ENCODE results near the gene PLA2G6.
A peak's percentile ranks its signal among the peaks of the same experiment; 100 is the strongest.

Gene PLA2G6

DNA sequence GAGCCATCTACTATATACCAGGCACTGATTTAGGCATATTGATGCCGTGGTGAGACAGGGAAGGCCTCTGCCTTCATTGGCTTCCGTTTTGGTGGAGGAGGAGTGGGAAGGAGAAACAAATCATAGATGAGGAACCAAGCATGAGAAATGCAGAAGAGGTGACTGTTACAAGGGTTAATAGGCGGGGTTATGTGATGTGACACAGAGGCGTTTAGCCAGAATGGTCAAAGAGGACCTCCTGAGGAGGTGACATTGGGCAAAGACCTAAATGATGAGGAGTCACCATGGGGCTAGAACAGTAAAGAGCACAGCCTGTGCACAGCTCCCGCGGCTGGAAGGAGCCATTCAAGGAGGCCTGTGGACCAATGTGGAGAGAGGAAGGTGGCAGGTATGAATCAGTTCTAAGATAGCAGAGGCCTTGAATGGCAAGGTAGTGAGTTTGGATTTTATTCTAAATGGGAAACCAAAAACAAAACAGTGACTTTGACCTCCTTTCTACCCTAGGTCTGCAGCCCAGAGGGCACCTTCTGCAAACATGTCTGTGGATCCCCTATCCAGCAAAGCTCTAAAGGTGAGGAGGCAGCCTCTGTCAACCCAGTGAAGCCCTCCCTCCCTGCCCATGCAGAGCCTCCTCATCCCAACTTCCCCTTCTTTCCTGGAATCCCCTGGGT, 31.8 kb upstream of the PLA2G6 start:
- DNase-seq: no peak

DNA sequence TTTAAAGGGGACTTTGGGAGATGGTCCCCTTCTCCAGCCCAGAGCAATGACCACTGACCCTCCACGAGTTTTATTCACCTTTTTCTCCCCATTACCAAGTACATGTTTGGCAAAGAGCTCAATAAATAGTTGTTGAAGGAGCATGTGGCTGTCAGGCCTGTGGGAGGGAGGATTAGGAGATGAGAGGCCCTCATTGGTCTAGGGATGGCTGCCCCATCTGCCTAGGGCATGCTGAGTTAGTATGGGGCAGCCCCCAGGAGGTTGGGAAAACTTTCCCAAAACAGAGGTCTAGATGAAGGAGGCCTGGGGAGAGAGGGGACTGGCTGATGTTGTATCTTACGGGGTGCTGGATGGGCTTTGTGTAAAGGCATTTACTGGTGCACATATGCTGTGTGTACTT, 30.8 kb upstream of the PLA2G6 start:
- no peak for DNase-seq

DNA sequence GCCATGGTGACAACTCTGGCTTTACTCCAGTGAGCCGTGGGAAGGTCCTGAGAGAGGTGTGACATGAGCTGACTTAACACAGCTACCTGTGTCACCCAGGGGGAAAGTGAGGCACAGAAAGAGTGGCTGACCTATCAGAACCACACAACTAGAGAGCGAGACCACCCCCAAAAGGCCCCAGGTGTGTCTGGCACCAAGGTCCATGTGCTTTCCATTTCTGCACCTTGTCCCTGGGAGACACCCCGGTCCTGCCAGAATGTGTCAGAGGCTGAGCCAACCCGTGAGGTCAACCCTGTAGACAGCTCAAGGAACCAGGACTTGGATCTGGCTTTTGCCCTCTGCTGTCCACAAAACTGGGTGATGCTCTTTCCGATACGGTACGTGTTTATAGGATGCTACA, 29.9 kb upstream of the PLA2G6 start:
- no peak for DNase-seq

DNA sequence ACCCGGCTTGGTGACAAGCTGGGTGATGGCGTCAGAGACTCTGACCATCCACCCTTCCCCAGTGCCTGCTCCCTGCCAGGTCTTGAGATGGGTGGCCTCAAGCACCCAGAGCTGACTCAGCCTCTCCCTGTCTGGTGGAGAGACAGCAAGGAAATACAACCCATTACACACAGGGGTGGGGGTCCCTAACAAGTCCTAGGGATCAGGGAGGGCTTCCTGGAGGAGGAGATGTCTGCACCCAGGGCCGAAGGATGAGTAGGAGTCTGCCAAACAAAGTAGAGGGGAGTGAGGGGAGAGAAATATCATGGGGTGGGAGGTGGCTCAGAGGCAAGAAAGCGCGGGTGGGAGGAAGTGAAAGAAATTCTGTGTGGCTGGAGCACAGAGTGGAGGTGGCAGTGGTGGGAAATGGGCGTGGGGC, 26.9 kb upstream of the PLA2G6 start:
- DNase-seq: no peak

DNA sequence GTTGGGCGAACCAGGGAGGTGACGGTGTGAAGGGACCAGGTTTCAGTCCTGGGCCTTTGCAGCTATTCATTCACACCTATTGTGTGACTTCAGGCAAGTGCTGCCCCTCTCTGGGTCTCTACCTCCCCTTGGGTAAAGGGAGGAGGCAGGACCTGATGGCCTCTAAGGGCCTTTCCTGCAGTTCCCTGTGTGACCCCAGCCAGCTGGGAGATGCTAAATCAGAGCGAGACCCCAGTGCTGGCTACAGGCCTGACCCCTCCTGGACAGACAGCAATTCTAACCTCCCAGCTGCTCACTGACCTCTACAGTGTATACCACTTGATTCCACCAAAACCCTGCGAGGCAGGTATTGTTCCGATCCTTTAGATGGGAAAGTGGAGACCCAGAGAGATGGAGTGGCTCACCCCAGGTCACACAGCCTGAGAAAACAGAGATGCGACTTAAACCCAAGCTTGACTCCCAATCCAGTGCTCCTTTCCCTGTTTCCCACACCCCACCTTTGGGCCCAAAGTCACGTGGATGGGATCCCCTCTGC, 26.3 kb upstream of the PLA2G6 start:
- DNase-seq: no peak

DNA sequence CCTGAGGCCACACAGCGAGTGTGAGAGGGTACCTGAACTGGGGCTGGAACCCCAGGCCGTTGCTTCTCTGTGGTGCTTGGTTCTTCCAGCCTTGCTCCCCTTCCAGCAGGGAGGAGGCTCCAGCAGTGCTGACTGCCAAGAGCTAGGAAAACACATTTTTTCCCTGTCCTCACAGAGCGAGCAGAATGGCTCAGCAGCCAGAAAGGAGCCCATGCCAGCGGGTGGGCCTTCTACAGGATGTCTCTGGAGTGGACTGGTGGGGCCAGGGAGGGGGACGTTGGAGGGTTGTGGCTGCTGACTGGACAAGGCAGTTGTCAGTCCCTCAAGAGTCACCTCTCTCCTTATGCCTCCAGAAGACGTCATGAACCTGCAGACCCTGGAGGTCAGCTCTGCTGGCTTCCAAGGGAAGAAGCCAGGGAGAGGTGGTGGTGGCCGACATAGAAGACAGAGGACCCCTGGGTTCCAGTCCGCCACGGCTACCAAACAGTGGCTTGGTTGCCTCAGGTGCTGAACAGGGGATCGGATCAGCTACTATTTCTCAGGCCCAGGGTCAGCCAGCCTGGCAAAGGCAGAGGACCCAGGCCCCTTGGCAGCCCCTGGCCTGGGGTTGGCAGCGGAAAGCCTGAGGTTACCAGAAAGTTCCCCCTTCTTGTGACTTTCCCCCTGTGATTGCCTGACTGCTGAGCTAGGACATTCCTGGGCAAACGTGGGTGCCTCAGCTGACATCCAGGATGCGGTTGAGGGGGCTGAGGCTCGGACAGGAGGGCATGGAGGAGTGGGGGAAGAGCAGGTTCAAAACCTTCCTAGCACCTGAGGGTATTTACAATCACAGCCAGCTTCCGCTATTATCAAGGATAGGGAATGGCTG, 23.9 kb upstream of the PLA2G6 start:
- no peak for DNase-seq

DNA sequence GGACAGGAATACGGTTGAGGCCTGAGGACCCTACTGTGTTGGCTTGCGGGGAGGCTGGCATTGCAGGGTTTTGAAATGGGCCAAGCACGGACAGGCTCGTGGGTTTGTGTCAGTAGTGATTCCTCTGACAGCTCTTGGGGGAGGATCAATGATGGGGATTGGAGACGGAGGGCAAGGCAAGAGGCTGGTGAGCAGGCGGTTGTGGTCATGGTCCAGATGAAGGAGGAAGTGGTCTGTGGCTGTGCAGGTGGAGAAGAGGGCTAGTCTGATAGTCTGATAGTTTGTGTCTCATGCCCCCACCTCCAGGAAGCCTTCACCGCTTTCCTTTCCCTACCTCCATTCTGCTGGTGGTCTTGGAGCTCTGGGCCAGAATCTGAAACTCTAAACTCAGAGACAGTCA, 23.2 kb upstream of the PLA2G6 start:
- DNase-seq: no peak

DNA sequence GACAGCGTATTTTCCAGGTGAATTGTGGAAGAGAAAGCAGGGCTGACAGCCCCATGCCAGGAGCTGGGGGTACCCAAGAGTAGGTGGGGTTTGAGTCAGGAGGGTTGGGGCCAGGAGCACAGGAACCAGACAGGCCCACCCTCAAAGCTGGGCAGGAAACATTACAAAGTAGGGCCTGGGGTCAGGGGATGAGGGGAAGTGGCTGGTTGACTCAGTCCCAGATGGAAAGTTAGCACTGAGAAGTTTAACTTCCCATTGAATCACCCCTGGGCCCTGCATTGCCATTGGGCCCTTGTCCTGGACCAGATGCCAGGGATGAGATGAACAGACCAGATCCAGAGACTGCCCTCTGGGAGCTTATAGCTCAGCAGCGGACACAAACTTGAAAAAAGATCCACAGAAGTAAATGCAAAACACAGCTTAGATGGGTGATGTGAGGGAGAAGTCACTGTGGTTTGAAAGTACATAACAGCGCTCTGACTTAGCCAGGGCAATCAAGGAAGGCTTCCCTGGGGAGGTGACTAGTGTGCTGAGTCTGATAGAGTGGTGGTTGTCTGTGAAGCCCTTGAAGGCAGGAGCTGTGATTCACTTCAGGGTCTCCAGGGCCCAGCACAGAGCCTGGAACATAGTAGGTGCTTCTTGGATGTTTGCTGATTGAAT, 22.4 kb upstream of the PLA2G6 start:
- peak in 1 of 2 experiments; percentile 30 for DNase-seq

DNA sequence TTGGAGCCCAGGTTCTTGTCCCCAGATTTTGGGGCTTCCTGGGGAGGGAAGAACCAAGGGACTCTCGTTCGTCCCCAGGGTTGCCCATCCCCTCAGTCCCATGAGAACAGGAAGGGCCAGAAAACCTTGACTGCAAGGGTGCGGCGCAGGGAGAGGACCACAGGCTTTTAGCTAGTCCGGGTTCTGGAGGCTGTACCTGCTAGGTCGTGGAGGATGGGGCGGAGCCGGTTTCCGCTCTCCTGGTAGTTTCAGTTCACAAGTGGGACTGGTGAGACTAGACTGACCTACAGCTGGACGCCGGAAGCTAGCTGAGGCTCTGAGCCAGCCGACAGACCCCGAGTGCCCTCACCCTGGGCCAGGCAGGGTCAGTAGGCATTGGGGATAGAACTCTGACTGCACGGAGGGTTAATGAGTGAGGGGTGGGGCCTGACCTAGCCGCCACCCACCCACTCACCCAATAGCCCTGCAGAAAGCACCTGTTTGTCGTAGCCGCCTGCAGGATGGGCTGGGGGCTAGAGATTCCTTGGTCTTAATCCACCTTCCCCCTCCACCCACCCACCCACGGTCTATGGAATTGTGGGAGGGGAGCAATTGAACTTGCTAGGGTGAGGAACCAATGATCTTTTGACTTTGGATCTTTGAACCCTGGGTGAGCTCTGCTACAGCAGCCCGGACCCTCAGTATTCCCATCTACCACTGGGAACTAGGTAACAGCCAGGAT, 21.6 kb upstream of the PLA2G6 start:
- DNase-seq: no peak

DNA sequence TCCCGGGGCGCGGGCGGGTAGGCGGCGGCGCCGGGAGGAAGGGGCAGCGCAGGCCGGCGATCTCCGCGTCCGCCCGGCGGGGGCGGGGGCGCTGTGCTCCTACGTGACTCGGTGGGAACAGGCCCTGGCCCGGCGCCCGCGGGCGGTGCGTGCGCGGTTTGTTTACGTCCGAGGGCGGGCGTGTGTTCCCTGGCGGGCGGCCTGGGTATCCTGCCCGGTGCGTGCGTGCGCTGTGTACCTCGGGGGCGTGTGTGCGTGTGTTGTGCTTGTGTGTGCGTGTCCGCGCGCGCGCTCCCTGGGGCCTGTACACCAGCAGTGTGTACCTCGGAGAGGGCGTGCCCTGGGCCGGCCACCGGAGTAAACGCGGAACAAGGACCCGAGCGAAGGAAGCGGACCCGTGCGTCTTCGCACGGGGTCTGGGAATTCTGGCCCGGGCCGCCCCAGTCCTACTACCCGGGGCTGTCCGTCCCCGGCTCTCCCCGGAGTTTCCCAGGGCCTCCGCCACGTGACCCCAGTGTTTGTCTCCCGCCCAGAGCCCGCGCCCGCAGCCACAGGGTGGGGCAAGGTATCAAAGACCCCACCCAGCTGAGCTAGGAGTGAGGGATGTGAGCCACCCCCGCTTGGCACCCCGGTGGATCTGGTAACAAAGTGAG, 20.9 kb upstream of the PLA2G6 start:
- peak in 1 of 2 experiments; percentile 22 for DNase-seq

DNA sequence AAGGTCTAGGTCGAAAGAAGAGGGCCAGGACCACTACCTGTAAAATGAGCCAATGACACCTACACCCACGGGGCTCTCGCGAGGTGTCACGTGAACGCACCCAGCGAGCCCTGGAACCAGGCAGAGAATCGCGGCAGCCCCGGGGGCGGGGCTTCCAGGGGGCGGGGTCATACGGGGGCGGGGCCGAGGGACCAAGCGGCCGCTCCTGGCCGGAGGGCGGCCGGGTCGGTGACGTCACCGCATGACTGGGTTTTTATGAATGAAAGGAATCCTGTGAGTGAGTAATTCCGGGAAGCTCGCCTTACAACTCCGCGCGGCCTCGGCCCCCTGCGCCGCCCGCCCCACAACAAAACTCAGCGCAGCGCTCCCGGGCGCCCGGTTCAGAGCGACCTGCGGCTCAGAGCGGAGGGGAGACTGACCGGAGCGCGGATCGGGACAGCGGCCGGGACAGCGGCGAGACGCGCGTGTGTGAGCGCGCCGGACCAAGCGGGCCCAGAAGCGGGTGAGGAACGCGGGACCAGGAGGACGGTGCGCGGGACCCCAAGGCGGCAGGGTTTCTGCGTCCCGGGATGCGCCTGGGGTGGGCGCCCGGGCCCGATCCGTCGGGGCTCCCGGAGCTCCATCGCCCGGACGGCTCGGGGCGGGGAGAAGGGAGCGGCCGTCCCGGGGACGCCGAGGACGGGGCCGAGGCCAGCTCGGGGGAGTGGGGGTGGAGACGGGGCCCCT, 20.2 kb upstream of the PLA2G6 start, which contains the start of gene MAFF:
Gene MAFF, plus strand, starts transcription at position 284 of the 726 bp plus-strand sequence. CDS start 11,860 bp downstream, outside the sequence.
- DNase-seq: peak; percentile 83 to 85

DNA sequence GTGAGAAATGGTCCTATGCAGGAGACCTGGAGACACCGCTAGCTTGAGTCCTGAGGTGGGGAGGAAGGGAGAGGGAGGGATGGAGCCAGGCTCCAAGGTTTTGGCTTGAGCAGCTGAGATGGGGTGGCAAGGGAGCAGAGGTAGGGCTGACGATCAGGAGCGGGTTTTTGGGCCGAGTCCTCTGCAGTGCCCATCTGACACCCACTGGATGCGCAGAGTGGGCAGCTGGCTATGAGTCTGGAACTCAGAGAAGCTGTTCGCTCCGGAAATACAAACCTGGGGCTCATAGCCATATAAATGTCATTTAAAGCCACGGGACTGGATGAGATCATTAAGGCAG, 19.7 kb upstream of the PLA2G6 start:
- no peak for DNase-seq

DNA sequence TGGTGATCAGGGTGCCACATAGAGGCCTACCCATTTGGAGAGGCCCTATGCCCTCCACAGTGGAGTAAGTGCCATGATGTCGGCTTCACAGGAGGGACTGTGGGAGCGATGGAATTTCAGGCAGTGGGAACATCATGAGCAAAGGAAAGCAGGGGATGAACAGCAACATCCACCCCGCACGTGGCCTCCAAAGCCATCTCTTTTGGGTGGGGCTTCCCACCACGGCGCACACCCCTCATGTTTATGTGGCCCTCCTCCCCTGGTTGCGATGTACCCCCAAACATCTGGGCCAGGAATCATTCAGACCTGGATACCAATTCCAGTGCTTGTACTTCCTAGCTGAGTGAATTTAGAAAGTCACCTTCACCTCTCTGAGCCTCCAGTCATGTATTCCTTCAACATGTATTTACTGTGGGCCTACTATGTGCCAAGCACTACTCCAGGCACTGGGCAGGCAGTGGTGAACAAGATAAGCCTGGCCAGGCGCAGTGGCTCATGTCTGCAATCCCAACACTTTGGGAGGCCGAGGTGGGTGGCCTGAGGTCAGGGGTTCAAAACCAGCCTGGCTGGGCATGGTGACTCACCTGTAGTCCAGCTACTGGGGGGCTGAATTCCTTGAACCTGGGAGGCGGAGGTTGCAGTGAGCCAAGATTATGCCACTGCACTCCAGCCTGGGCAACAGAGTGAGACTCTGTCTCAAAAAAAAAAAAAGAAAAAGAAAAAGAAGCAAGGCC, 18.4 kb upstream of the PLA2G6 start:
- no peak for DNase-seq

DNA sequence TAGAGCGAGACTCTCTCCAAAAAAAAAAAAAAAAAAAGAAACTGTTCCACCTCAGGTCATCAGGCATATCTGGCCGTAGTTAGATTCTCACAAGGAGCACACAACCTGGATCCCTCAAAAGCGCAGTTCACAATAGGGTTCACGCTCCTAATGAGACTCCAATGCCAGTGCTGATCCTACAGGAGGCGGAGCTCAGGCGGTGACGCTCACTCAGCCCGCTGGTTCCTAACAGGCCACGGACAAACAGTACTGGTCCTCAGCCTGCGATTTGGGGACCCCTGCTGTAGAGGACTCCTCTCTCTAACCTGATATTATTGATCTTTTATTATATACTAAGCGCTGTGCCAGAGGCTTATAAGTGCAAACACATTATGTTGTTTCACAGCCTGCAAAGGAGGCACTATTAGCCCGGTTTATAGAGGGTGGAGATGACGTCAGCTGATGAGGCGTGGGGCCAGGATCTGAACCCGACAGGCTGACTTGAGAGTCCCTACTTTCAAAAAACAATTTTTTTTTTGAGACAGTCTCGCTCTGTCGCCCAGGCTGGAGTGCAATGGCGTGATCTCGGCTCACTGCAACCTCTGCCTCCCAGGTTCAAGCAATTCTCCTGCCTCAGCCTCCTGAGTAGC, 15.3 kb upstream of the PLA2G6 start:
- no peak for DNase-seq

DNA sequence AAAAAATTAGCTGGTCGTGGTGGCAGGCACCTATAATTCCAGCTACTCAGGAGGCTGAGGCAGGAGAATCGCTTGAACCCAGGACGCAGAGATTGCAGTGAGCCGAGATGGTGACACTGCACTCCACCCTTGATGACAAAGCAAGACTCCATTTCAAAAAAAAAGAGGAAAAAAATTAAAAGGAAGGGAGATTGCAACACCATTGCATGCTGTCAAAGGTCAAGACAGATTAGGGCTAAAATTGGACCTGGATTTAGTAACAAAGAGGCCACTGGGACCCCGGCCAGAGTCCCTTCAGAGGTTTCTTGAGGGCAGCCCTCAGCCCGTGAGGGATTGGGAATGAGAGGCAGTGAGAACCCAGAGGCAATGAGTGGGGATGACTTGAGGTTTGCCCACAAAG, 11.9 kb upstream of the PLA2G6 start:
- no peak for DNase-seq

DNA sequence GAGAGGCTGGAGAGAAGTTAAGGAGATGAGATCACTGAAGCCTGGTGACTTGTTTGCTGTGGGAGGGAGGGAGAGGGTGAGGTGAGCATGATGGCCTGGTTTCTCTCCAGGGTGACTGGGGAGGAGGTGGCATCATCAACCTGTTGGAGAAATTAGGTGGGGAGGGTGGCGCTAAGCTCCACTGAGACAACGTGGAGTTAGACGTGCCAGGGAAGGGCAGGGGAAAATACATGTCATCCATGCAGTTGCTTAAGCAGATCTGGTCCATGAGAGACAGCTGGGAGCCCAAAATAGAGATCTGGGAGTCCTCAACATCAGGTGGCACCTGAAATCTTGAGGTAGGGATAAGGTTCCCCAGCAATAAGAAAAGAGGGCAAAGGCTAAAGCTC, 10.8 kb upstream of the PLA2G6 start:
- no peak for DNase-seq

DNA sequence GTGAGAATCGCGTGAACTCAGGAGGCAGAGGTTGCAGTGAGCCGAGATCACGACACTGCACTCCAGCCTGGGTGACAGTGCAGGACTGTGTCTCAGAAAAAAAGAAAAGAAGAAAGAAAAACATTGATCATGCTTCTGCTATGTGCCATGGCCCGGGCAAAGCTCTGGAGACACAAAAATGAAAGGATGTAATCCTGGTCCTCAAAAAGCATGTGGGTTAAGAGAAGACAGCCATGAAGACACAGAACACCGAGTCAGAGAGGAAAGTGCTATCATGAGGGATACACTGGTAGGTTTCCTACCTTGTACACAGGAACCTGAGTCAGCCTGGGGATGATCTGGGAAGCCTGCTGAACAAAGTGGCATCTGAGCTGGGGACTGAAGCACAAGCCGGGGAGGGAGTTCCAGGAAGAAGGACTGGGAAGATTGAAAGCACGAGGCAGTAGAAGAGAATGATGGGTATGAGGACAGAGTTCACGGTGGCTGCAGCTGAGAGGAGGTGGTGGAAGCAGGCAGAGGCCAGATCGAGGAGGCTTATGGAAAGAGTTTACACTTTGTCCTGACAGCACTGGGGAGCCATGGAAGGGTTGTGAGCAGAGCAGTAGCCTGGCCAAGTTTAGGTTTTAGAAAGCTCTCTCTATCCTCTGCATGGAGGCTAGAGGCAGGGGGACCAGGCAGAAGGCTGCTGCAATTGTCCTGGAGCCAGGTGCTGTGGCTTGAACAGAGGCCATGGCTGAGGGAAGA, 10.3 kb upstream of the PLA2G6 start:
- DNase-seq: no peak

DNA sequence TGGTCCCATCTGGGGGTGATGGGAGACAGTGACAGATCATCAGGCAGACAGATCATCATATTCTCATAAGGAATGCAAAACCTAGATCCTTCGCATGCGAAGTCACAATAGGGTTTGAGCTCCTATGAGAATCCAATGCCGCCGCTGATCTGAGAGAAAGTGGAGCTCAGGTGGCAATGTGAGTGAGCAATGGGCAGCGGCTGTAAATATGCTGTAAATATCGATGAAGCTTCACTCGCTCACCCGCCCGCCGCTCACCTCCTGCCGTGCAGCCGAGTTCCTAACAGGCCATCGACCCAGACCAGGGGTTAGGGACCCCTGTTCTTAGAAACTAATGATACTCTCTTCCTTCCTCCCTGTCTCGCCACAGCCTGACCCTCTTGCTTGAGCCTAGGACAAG, 9.4 kb upstream of the PLA2G6 start:
- no peak for DNase-seq

DNA sequence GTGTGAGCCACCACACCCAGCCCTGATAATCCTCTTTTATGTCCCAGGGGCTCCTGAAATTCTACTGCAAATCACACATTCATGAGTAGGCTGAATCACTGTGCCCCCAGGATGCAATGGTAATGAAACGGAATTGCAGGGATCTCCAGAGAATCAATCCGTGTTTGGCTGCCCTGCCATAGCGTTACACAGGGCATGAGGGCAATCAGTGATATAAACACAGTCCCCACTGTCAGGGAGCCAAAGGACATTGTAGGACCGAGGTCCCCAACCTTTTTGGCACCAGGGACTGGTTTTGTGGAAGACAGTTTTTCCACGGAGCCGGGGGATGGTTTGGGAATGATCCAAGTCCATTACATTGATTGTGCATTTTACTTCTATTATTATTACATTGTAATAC, 9.0 kb upstream of the PLA2G6 start:
- DNase-seq: no peak

DNA sequence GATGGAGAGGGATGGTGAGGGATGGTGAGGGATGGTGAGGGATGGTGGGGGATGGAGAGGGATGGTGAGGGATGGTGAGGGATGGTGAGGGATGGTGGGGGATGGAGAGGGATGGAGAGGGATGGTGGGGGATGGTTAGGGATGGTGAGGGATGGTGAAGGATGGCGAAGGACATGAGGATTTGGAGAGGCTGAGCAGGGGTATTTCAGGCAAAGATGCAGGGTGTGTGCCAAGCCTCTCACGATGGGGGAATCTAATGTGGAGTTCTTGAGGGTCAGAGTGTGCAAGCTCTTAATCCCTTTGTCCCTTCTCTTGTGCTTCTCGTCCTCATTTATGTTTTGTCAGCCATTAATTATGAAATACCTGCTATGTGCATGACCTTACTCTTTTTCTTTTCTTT, 7.5 kb upstream of the PLA2G6 start:
- no peak for DNase-seq
